ENCODE measurements around the gene ABHD1. TPM values are rescaled to one million over a fixed set of nuclear protein-coding genes. Genes with fewer than 3 reads are reported as not detected.

ABHD1 gene
- total RNA-seq, 1 donor from 2014 or later = 0.35 TPM

DNA sequence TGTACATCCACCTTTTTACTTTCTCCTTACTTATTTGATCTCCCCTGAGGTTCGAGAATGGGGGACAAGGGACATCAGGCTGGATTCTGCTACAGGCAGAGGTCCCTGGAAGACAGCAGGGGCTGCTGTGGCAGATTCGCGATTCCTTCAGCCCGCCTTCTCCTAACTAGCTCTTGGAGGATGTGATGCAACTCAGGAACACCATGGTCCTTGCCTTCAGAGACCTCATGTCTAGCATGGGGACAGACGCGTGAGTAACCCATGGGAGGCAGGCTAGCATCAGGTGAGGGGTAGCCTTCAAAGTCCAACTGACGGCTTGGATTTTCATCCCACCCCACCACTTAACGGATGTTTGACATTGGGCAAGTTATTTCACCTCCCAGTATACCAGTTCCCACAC lies 24.3 kb downstream of the ABHD1 start:
- Histone ChIP-seq H3K9me3 (no peaks in the 10 kb centered on the region), H3K27ac (no peak overlapping the region), H3K27me3 (no peaks in the 10 kb centered on the region), H3K36me3 (no peaks in the 10 kb centered on the region), H3K4me3 (no peak overlapping the region), H3K4me1 (no peaks in the 10 kb centered on the region)
- DNase-seq (no peak), ATAC-seq (no peak)
- TF ChIP-seq, protein P1, sequence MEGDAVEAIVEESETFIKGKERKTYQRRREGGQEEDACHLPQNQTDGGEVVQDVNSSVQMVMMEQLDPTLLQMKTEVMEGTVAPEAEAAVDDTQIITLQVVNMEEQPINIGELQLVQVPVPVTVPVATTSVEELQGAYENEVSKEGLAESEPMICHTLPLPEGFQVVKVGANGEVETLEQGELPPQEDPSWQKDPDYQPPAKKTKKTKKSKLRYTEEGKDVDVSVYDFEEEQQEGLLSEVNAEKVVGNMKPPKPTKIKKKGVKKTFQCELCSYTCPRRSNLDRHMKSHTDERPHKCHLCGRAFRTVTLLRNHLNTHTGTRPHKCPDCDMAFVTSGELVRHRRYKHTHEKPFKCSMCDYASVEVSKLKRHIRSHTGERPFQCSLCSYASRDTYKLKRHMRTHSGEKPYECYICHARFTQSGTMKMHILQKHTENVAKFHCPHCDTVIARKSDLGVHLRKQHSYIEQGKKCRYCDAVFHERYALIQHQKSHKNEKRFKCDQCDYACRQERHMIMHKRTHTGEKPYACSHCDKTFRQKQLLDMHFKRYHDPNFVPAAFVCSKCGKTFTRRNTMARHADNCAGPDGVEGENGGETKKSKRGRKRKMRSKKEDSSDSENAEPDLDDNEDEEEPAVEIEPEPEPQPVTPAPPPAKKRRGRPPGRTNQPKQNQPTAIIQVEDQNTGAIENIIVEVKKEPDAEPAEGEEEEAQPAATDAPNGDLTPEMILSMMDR (IDR thresholded peaks at IDR 0.05) = no peak
- intact Hi-C loops (cut with DNase I) = no loop called here

DNA sequence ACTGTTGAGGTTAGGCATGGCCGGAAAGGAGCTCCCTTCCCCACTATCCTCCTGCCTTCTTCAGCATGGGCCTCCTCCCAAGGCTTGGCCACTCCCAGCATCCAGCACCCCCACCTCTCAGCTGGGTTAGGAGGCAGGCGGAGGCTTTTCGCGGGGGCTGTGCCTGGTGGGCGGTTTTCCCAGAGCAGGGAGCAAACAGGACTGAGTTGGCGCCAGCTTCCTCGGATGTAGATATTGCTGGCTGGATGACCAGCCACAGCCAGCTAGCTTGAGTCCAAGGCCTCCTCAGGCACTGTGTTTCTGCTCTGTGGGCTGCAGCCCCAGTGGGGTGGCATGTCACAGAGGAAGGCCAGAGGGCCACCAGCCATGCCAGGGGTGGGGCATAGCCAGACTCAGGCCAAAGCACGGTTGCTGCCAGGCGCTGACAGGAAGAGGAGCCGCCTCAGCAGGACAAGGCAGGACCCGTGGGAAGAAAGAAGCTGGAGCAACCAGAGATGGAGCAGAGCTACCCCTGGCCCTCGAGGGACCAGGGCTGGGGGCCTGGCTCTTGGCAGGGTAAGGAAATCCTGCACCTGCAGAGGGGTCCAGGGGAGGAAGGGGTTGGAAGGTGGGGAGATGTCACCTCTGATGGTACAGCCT lies 25.3 kb downstream of the ABHD1 start, which contains the start of gene TCF23:
TCF23 (plus strand) TSS at position 204 of the 639 bp plus-strand sequence; CDS start at position 334, 130 bp downstream.
- ATAC-seq = no peak
- intact Hi-C loops (cut with DNase I) = no loop called here

GRCh38 chr2:27149570-27150405 lies 26.2 kb downstream of the ABHD1 start:
- intact Hi-C loops (cut with DNase I) = no loop called here
- Histone ChIP-seq H3K4me3 (no peak overlapping the region), H3K36me3 (no peaks in the 10 kb centered on the region), H3K9me3 (no peaks in the 10 kb centered on the region), H3K27me3 (no peaks in the 10 kb centered on the region), H3K4me1 (no peaks in the 10 kb centered on the region), H3K27ac (no peak overlapping the region)
- ATAC-seq (no peak), DNase-seq (no peak)
- TF ChIP-seq, protein P1 (IDR thresholded peaks at IDR 0.05) = no peak

More for the DNA sequence above, 25.3 kb downstream of the ABHD1 start, which contains the start of gene TCF23:
- Histone ChIP-seq H3K9me3 (no peaks in the 10 kb centered on the region), H3K4me3 (no peak within 1 kb of the TSS), H3K27me3 (no peaks in the 10 kb centered on the region), H3K36me3 (no peaks in the 10 kb centered on the region), H3K4me1 (no peaks in the 10 kb centered on the region), H3K27ac (no peak within 1 kb of the TSS)
- TF ChIP-seq, protein P1 (IDR thresholded peaks at IDR 0.05) = no peak
- DNase-seq = no peak

GRCh38 chr2:27150639-27151230 lies 27.1 kb downstream of the ABHD1 start:
- Histone ChIP-seq H3K4me3 (no peak overlapping the region), H3K27me3 (no peaks in the 10 kb centered on the region), H3K9me3 (no peaks in the 10 kb centered on the region), H3K36me3 (no peaks in the 10 kb centered on the region), H3K27ac (no peak overlapping the region), H3K4me1 (no peaks in the 10 kb centered on the region)
- intact Hi-C loops (cut with DNase I) = no loop called here
- DNase-seq (no peak), ATAC-seq (no peak)
- TF ChIP-seq, protein P1 (IDR thresholded peaks at IDR 0.05) = no peak

DNA sequence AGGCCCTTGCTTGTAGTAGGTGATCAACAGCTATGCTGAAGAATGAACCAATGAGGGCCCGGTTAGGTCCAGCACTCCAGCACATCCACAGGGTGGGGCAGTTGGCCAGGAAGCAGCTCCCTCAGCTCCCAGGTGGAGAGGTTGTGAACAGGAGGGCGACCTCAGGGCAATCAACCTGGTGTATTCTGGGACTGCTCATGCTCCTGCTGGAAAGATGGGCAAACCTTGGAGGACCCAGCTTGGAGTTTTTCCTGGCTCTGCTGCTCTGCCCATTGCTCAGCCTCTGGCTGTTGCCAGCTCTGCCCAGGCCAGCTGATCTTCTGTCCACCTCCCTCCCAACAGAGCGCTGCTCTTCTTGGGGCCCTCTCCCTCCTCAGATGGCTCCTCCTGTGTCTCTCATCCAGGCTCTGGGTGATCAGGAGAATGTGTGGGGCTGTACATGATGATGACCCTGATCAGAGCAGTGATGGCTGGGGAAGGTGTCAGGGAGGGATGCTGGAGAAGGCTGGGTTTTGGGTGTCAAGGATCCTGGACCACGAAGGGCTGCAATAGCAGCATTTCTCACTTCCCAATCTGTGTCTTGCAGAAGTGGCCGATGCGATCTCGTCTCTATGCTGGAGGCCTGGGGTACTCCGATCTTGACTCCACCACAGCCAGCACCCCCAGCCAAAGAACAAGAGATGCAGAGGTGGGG lies 28.6 kb downstream of the ABHD1 start:
- Histone ChIP-seq H3K9me3 (no peaks in the 10 kb centered on the region), H3K36me3 (no peaks in the 10 kb centered on the region), H3K27ac (no peak overlapping the region), H3K4me3 (no peak overlapping the region), H3K27me3 (no peaks in the 10 kb centered on the region), H3K4me1 (no peaks in the 10 kb centered on the region)
- intact Hi-C loops (cut with DNase I) = no loop called here
- TF ChIP-seq, protein P1 (IDR thresholded peaks at IDR 0.05) = no peak
- ATAC-seq (no peak), DNase-seq (no peak)

Data from upper lobe of right lung (tissue), 1 donor.